Cardiac fibroblast (primary cell): ENCODE measurements around the gene KRT17.
"Not testable (repeated sequence)": the region's sequence is repeated elsewhere in the genome, so short reads cannot be mapped to it uniquely, and the experiment has no call there.

ENCODE experiments used
- DNase-seq, 2 donors: peaks; one replicate each; pipeline versions ENCODE4 v3.0.0 to v3.0.0-alpha.2; 2010; ENCODE audit warnings: low read depth in 2 of 2
- H3K4me3 ChIP-seq, 2 donors: replicated peaks in 1 of 2; 1 replicate in 1 of 2; 2 replicates in 1 of 2; pipeline ENCODE4 v1.5.1; 2011; ENCODE audit warnings: low read depth in 2 of 2, low read length in 2 of 2, mild to moderate bottlenecking in 2 of 2, moderate library complexity in 1 of 2
- CTCF ChIP-seq: IDR thresholded peaks from one replicate; pipeline ENCODE4 v1.5.1; 2011; ENCODE audit warnings: low read depth, mild to moderate bottlenecking, low read length, inconsistent platforms

KRT17 gene

GRCh38 chr17:41618341-41619035 is 5.9 kb downstream of the KRT17 start:
- H3K4me3 ChIP-seq = no peak overlapping the region
- DNase-seq = no peak
- TF ChIP-seq CTCF = no peak

GRCh38 chr17:41617698-41618097 is 6.7 kb downstream of the KRT17 start:
- TF ChIP-seq CTCF = no peak
- no peak overlapping the region for H3K4me3 ChIP-seq
- DNase-seq = no peak

GRCh38 chr17:41617136-41617535 is 7.2 kb downstream of the KRT17 start:
- no peak for TF ChIP-seq CTCF
- no peak overlapping the region for H3K4me3 ChIP-seq
- DNase-seq = no peak

- not testable (repeated sequence) for H3K4me3 ChIP-seq, DNase-seq
These were observed 7.9 kb downstream of the KRT17 start for GRCh38 chr17:41616486-41616885.

- no peak for DNase-seq
- TF ChIP-seq CTCF = no peak
- no peak overlapping the region for H3K4me3 ChIP-seq
These were observed 8.9 kb downstream of the KRT17 start for GRCh38 chr17:41615454-41615853.

GRCh38 chr17:41614767-41615166 is 9.6 kb downstream of the KRT17 start:
- not testable (repeated sequence) for DNase-seq

GRCh38 chr17:41614098-41614497 is 10.3 kb downstream of the KRT17 start:
- no peak for DNase-seq
- no peak overlapping the region for H3K4me3 ChIP-seq
- TF ChIP-seq CTCF = no peak

More at GRCh38 chr17:41614767-41615166, 9.6 kb downstream of the KRT17 start:
- H3K4me3 ChIP-seq = not testable (repeated sequence)
